ENCODE data around the gene PEX16.

DNA sequence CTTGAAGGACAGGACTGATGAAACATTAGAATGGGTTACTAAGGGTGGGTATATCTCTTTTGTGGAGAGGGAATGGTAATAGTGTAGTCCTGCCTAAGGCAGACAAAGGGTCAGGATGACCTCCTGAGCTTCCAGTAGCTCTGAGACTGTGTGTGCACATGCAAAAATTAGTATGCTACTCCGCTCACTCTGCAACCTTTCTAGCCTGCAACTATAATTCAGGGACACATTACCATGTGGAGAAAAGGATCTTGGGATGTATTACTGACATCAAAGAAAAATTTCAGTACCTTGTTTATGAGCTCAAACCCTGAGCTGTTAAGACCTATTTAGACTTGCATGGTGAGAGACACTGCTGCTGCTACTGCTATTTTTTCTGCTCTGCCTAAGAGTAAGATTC is 30.2 kb upstream of the PEX16 start:
- TF ChIP-seq, protein P1, sequence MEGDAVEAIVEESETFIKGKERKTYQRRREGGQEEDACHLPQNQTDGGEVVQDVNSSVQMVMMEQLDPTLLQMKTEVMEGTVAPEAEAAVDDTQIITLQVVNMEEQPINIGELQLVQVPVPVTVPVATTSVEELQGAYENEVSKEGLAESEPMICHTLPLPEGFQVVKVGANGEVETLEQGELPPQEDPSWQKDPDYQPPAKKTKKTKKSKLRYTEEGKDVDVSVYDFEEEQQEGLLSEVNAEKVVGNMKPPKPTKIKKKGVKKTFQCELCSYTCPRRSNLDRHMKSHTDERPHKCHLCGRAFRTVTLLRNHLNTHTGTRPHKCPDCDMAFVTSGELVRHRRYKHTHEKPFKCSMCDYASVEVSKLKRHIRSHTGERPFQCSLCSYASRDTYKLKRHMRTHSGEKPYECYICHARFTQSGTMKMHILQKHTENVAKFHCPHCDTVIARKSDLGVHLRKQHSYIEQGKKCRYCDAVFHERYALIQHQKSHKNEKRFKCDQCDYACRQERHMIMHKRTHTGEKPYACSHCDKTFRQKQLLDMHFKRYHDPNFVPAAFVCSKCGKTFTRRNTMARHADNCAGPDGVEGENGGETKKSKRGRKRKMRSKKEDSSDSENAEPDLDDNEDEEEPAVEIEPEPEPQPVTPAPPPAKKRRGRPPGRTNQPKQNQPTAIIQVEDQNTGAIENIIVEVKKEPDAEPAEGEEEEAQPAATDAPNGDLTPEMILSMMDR (IDR thresholded peaks at IDR 0.05): no peak
- TF ChIP-seq ZFX (IDR thresholded peaks at IDR 0.05; ENCODE audit: borderline replicate concordance): no peak

All from 22Rv1 (cell line).